A549 (cell line): Measurements from ENCODE around the gene TRERF1.

ENCODE experiments used
- CHD2 ChIP-seq: fragments of 150-350 bp; IDR thresholded peaks from 2 replicates; pipeline ENCODE4 v1.6.1; 2014; ENCODE audit warnings: low read length; ENCODE audit not compliant: partially characterized antibody
- CTCF ChIP-seq: fragments of >200 bp; sonication (Bioruptor Twin); formaldehyde crosslinking; IDR thresholded peaks from 3 replicates; pipeline ENCODE4 v1.5.1; 2016
- EP300 ChIP-seq, 2 experiments: fragments of >200 bp; sonication (Bioruptor Twin); formaldehyde crosslinking; IDR thresholded peaks; 2 replicates in 1 of 2; 3 replicates in 1 of 2; pipeline ENCODE4 v1.6.1; 2016 to 2017
- ESRRA ChIP-seq: fragments of 150-350 bp; IDR thresholded peaks from 2 replicates; pipeline ENCODE4 v1.6.1; 2014; ENCODE audit warnings: mild to moderate bottlenecking, low read length, borderline replicate concordance
- HMGXB4 ChIP-seq: fragments of 250-450 bp; sonication (Bioruptor Pico); IDR thresholded peaks from 2 replicates; pipeline ENCODE4 v1.5.0; 2021; ENCODE audit warnings: mild to moderate bottlenecking, moderate library complexity, borderline replicate concordance
- JUNB ChIP-seq: fragments of >200 bp; sonication (Bioruptor Twin); formaldehyde crosslinking; IDR thresholded peaks from 2 replicates; pipeline ENCODE4 v1.6.1; 2016
- PHF8 ChIP-seq: fragments of 200-600 bp; sonication (generic); IDR thresholded peaks from 2 replicates; pipeline ENCODE4 v1.6.1; 2016; ENCODE audit warnings: low read depth, mild to moderate bottlenecking, antibody characterized with exemption, moderate library complexity, borderline replicate concordance
- POLR2A ChIP-seq: IDR thresholded peaks from 2 replicates; pipeline ENCODE4 v1.6.1; 2012; ENCODE audit warnings: mild to moderate bottlenecking, low read length
- RFX5 ChIP-seq: fragments of 450-650 bp; IDR thresholded peaks from 2 replicates; pipeline ENCODE4 v1.7.1; 2014; ENCODE audit warnings: antibody characterized with exemption, mild to moderate bottlenecking, moderate library complexity
- SMC3 ChIP-seq: fragments of >200 bp; sonication (Bioruptor Twin); formaldehyde crosslinking; IDR thresholded peaks from 3 replicates; pipeline ENCODE4 v1.6.1; 2018; ENCODE audit warnings: inconsistent platforms
- TF ChIP-seq, protein P1 (sequence below): IDR thresholded peaks from 2 replicates; pipeline ENCODE4 v1.6.1; 2012; ENCODE audit warnings: low read depth, borderline replicate concordance

- TF ChIP-seq HMGXB4 (CRISPR knock-in tag) (no peak), CHD2 (no peak), CTCF (no peak), SMC3 (no peak), POLR2A (no peak), ESRRA (no peak), RFX5 (no peak), PHF8 (no peak), EP300 (IDR thresholded peaks at IDR 0.05) (no peak), JUNB (no peak)
- TF ChIP-seq, protein P1, sequence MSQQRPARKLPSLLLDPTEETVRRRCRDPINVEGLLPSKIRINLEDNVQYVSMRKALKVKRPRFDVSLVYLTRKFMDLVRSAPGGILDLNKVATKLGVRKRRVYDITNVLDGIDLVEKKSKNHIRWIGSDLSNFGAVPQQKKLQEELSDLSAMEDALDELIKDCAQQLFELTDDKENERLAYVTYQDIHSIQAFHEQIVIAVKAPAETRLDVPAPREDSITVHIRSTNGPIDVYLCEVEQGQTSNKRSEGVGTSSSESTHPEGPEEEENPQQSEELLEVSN = no peak
Observed at GRCh38 chr6:42300185-42300584, 151.5 kb downstream of the TRERF1 start.
